GM13977 (cell line): Measurements from ENCODE around the gene WBP11.

Source experiments
- DNase-seq: peaks from one replicate; pipeline ENCODE4 v3.0.0; 2012; ENCODE audit warnings: low spot score
- in situ Hi-C: fragments of 300-500 bp; cut with MboI; formaldehyde crosslinking; loops from one replicate; pipeline ENCODE4 v1.12.0; 2022; ENCODE audit warnings: low sequenced_read_pairs, low pct_unique_long_range_greater_than_20kb, mixed read lengths, inconsistent platforms; ENCODE audit not compliant: unreplicated experiment
- TF ChIP-seq, protein P1 (sequence below): IDR thresholded peaks from 2 replicates; pipeline ENCODE4 v1.5.1; 2012; ENCODE audit warnings: mild to moderate bottlenecking, control low read depth; ENCODE audit not compliant: insufficient read depth; ENCODE audit errors: extremely low read depth, missing control alignments

Gene WBP11

DNA sequence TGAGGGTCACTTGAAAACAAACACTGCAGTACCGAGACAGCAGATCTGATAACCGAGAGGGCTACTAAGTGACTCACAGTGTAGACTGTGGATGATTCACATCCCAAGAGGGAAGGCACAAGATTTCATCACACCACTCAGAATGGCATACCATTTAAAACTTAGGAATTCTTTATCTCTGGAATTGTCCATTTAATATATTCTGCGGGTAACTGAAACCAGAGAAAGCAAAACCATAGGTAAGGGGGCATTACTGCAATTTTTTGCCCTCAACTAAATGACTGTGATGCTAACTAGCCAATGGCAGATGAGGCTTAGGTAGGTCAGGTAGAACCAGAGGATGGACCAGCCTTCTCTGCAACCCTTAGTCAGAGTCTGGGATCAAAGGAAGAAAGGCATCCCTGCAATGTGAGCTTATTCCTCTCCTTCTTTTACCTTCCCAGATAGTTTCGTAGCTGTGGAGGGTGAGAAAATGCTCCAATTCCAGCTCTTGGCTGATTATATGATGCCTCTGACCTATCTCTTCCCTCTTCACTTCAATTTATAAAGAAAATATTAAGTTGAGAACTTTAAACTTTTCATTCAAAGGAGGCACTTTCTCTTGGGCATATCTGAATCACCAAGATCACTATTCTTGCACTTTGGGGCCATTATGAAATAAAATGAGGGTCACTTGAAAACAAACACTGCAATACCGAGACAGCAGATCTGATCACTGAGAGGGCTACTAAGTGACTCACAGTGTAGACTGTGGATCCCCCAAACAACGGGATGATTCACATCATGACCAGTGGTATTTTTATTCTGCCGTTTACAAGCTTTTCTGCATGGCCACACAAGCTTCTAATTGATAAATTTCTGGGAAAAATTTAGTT is 33.3 kb upstream of the WBP11 start:
- DNase-seq, result no peak
- in situ Hi-C loops, result no loop called here
- TF ChIP-seq, protein P1, sequence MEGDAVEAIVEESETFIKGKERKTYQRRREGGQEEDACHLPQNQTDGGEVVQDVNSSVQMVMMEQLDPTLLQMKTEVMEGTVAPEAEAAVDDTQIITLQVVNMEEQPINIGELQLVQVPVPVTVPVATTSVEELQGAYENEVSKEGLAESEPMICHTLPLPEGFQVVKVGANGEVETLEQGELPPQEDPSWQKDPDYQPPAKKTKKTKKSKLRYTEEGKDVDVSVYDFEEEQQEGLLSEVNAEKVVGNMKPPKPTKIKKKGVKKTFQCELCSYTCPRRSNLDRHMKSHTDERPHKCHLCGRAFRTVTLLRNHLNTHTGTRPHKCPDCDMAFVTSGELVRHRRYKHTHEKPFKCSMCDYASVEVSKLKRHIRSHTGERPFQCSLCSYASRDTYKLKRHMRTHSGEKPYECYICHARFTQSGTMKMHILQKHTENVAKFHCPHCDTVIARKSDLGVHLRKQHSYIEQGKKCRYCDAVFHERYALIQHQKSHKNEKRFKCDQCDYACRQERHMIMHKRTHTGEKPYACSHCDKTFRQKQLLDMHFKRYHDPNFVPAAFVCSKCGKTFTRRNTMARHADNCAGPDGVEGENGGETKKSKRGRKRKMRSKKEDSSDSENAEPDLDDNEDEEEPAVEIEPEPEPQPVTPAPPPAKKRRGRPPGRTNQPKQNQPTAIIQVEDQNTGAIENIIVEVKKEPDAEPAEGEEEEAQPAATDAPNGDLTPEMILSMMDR, result no peak

GRCh38 chr12:14834509-14834908 is 31.2 kb upstream of the WBP11 start:
- in situ Hi-C loops, result no loop called here
- TF ChIP-seq, protein P1, result no peak
- DNase-seq, result no peak

DNA sequence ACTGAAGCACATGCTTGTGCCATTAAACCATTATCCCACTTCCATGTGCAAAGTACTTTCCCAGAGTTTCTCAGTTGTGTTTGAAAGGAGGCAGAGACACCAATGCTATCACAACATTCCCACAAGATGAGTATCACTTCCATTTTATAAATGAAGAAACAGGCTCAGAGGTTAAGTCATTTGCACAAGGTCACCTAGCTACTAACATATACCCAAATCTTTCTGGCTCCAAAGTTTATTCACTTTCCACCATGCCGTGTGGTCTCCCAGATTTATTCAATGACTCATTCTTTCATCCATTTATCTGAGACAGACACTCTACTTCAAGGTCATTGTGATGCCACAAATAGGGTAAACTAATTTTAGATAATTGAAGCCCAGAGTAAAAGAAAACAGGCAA is 30.7 kb upstream of the WBP11 start:
- TF ChIP-seq, protein P1, result no peak
- no peak for DNase-seq
- in situ Hi-C loops, result no loop called here

DNA sequence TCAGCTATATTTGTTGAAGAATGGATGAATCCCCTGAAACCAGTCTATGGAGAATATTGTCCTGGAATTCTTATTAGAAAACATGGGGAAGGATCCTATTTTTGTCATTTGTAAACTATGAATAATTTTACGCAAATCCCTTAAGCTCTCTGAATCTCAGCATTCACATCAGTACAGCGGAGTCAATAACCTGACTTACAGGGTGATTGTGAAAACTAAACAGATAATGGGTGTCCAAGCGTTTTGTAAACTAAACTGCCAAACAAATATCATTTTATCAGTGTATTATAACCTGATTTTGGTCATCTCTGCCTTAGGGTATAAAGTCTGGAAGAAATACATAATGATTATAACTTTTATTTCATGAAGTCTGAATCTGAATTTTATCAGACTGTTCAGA is 30.1 kb upstream of the WBP11 start:
- in situ Hi-C loops, result no loop called here
- TF ChIP-seq, protein P1, result no peak
- DNase-seq, result no peak

- peak; percentile 12 for DNase-seq
- TF ChIP-seq, protein P1, result no peak
- in situ Hi-C loops, result no loop called here
Measured at GRCh38 chr12:14828892-14829291, 25.6 kb upstream of the WBP11 start.

DNA sequence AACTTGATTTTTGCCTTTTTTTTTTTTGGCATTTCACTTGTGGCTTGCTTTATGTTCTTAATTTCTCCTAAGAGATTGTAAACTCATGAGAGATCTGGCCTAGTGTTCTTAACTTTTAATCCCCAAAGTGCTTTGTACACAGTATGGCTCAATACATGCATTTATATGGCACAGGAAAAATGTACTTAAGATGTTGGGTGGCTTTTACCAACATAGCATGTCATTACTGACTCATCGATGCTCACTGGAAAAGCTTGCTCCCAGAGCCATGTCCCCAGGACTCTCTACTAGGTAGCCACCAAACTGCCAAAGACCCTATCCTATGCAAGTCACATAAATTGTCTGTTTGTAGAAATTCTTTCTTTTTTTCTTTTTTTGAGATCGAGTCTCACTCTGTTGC is 23.8 kb upstream of the WBP11 start:
- DNase-seq, result no peak
- TF ChIP-seq, protein P1, result no peak
- in situ Hi-C loops, result no loop called here
